ENCODE results near the gene TMEM182.

The TMEM182 gene

GRCh38 chr2:102782187-102782586, 20.4 kb downstream of the TMEM182 start:
- Histone ChIP-seq H3K4me1 (ENCODE audit: control insufficient read depth, insufficient read depth, low read length) (no peaks in the 10 kb centered on the region), H3K9me3 (ENCODE audit: control insufficient read depth, insufficient read depth, low read depth, low read length) (no peaks in the 10 kb centered on the region), H3K4me3 (ENCODE audit: low read depth, low read length) (no peak overlapping the region), H3K27ac (ENCODE audit: extremely low read depth, low read depth, low read length) (no peak overlapping the region), H3K36me3 (ENCODE audit: control insufficient read depth in 2 of 2, insufficient read depth in 1 of 2, low read length in 2 of 2) (no peaks in the 10 kb centered on the region)
- TF ChIP-seq HOXD13 (CRISPR knock-in tag; IDR thresholded peaks at IDR 0.05; ENCODE audit: borderline replicate concordance) (no peak), ZNF549 (tag by site-specific recombination; IDR thresholded peaks at IDR 0.05) (no peak), IKZF3 (tag by site-specific recombination; IDR thresholded peaks at IDR 0.05) (no peak), SP2 (tag by site-specific recombination; IDR thresholded peaks at IDR 0.05) (no peak), SETDB1 (IDR thresholded peaks at IDR 0.05; ENCODE audit: insufficient read length, low read length) (no peak), ZNF18 (tag by site-specific recombination; IDR thresholded peaks at IDR 0.05) (no peak), ZNF785 (tag by site-specific recombination; IDR thresholded peaks at IDR 0.05) (no peak)
- ChIA-PET POLR2A (no interaction called here), CTCF (no interaction called here)

GRCh38 chr2:102782933-102783332, 21.1 kb downstream of the TMEM182 start:
- Histone ChIP-seq H3K4me1 (ENCODE audit: control insufficient read depth, insufficient read depth, low read length) (no peaks in the 10 kb centered on the region), H3K4me3 (ENCODE audit: low read depth, low read length) (no peak overlapping the region), H3K27ac (ENCODE audit: extremely low read depth, low read depth, low read length) (no peak overlapping the region), H3K9me3 (ENCODE audit: control insufficient read depth, insufficient read depth, low read depth, low read length) (no peaks in the 10 kb centered on the region), H3K36me3 (ENCODE audit: control insufficient read depth in 2 of 2, insufficient read depth in 1 of 2, low read length in 2 of 2) (no peaks in the 10 kb centered on the region)
- POLR2A ChIA-PET = no interaction called here
- CTCF ChIA-PET = interaction anchor here (0.7 to 0.9 kb wide), 2 partner anchors 22 to 29 kb away, joined by 3 to 5 read pairs; no protein-coding TSS in a partner anchor
- TF ChIP-seq ZNF184 (tag by site-specific recombination; IDR thresholded peaks at IDR 0.05) = no peak

DNA sequence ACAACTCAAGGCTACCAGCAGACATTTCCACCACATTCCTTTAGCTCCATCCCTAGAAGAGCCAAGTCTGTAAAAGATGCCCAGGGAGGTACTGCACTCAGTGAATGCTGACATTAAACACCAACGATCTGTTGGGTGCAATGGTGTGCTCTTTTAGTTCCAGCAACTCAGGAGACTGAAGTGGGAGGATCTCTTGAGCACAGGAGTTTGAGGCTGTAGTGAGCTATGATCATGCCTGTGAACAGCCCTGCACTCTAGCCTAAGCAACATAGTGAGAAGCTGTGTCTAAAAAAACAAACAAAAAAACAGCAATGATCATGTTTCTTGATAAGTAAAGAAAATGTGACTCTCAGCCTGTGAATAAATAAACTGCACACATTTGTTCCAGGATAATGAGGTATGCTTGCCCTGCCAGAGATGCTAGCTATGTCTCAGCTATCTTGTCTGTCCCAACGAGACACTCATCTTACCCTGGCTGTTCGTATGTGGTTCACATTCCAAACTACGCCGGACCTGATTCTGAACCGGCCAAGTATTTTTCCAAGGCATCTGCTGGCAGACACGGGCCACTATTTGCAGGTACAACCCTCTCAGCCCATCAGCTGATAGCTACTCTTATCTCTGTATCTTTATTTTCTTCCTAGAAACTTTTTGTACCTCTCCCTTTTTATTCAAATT, 21.8 kb downstream of the TMEM182 start:
- no peak overlapping the region for H3K27ac ChIP-seq (ENCODE audit: extremely low read depth, low read depth, low read length)
- no peaks in the 10 kb centered on the region for H3K9me3 ChIP-seq (ENCODE audit: control insufficient read depth, insufficient read depth, low read depth, low read length)
- TF ChIP-seq ZNF311 (tag by site-specific recombination; IDR thresholded peaks at IDR 0.05; ENCODE audit: borderline replicate concordance) = no peak
- no peak for TF ChIP-seq ZNF37A (tag by site-specific recombination; IDR thresholded peaks at IDR 0.05)
- TF ChIP-seq ZNF324 (tag by site-specific recombination; IDR thresholded peaks at IDR 0.05) = no peak
- no peak for TF ChIP-seq ZNF530 (tag by site-specific recombination; IDR thresholded peaks at IDR 0.05; ENCODE audit: low read depth)
- no peak for TF ChIP-seq ZNF660 (tag by site-specific recombination; IDR thresholded peaks at IDR 0.05)
- TF ChIP-seq ZNF843 (tag by site-specific recombination; IDR thresholded peaks at IDR 0.05) = no peak
- no peak for TF ChIP-seq YY1 (tag by site-specific recombination; IDR thresholded peaks at IDR 0.05)
- no peak for TF ChIP-seq ZEB2 (tag by site-specific recombination; IDR thresholded peaks at IDR 0.05)
- TF ChIP-seq ZNF629 (tag by site-specific recombination; IDR thresholded peaks at IDR 0.05) = no peak
- no peak for TF ChIP-seq ZNF280C (tag by site-specific recombination; IDR thresholded peaks at IDR 0.05)
- TF ChIP-seq ZBTB17 (tag by site-specific recombination; IDR thresholded peaks at IDR 0.05) = no peak
- no peak for TF ChIP-seq SP3 (tag by site-specific recombination; IDR thresholded peaks at IDR 0.05)
- no peak for TF ChIP-seq ZNF777 (tag by site-specific recombination; IDR thresholded peaks at IDR 0.05; ENCODE audit: borderline replicate concordance)
- TF ChIP-seq ZNF426 (tag by site-specific recombination; IDR thresholded peaks at IDR 0.05) = no peak
- no peak for TF ChIP-seq EGR2 (tag by site-specific recombination; IDR thresholded peaks at IDR 0.05; ENCODE audit: low read depth)
- TF ChIP-seq ZNF223 (tag by site-specific recombination; IDR thresholded peaks at IDR 0.05) = no peak
- TF ChIP-seq PRDM6 (tag by site-specific recombination; IDR thresholded peaks at IDR 0.05) = no peak
- no peaks in the 10 kb centered on the region for H3K36me3 ChIP-seq (ENCODE audit: control insufficient read depth in 2 of 2, insufficient read depth in 1 of 2, low read length in 2 of 2)
- no peak overlapping the region for H3K4me3 ChIP-seq (ENCODE audit: low read depth, low read length)
- CTCF ChIA-PET = interaction anchor here (0.9 to 1.4 kb wide), 2 partner anchors 30 kb away, joined by 5 to 6 read pairs; no protein-coding TSS in a partner anchor
- H3K4me1 ChIP-seq (ENCODE audit: control insufficient read depth, insufficient read depth, low read length) = no peaks in the 10 kb centered on the region
- POLR2A ChIA-PET = no interaction called here

All from HEK293 (cell line).